ENCODE data around the gene LRRN4. TPM values are rescaled to one million over a fixed set of nuclear protein-coding genes. Genes with fewer than 3 reads are reported as not detected.
A peak's percentile ranks its signal among the peaks of the same experiment; 100 is the strongest.

Gene LRRN4
- total RNA-seq, 1 donor from 2014 or later = not detected

DNA sequence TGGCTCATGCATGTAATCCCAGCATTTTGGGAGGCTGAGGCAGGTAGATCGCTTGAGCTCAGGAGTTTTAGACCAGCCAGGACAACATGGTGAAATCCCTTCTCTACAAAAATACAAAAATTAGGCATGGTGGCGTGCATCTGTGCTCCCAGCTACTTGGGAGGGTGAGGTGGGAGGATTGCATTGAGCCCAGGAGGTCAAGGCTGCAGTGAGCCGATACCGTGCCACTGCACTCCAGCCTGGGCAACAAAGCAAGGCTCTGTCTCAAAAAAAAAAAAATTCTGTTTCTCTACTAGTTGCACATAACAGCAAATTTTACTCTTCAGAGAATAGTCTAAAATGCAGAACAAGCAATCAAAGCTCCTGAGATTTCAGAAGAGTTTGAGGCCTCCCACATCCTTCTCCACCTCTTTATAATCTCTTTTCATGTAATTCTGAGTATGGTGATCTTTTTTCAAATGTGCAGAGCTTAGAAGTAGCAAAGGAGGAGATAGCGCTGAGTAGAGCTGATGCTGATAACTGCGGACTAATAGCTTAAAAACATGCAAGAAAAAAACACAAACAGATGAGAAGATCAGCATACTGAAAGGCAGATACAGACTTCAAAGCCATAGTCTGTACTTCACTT, 23.3 kb downstream of the LRRN4 start:
- ATAC-seq = no peak

DNA sequence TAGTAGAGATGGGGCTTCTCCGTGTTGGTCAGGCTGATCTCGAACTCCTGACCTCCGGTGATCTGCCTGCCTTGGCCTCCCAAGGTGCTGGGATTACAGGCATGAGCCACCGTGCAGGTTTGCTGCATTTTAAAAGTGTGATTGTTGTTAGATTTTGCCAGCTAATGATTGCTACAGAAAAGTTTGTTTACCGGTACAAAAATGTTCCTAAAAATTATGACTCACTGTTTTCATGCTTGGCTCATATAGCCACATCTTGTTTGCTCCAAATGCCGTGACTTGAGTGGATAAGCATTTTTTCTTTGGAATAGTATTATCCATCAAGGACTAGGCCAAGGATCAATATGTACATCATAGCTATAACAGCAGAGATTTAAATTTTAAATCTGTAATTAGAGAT, 24.3 kb downstream of the LRRN4 start:
- ATAC-seq = no peak

DNA sequence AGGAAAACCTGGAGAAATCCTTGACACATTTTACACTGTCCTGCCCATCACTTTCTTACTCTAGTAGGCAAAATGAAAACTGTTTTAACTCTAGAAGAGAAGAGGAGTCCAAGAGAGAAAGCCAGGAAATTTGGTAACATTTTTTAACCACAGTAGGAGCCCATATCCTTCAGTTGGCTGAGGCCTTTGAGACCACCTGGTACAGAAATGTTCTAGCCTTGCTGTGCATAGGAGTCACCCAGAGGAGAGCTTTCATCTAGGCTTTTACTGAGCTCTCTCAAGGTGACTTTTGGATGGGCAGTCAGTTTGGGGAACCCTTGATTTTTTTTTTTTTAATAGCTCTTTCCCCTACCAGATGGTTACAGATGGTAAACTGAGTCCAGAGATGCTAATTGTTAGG, 25.0 kb downstream of the LRRN4 start:
- no peak for ATAC-seq

DNA sequence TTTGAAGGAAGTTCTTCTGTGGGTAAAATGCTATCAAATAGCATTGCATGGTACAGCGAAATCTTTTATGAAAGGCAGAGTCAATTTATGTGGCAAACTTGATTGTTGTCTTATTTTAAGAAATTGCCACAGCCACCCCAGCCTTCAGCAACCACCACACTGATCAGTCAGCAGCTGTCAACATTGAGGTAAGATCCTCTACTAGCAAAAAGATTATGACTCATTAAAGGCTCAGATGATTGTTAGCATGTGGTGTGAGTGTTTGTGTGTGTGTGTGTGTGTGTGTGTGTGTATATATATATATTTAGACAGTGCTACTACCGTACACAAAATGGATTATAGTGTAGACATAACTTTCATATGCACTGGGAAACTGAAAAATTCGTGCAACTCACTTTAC, 27.8 kb downstream of the LRRN4 start:
- ATAC-seq = no peak

DNA sequence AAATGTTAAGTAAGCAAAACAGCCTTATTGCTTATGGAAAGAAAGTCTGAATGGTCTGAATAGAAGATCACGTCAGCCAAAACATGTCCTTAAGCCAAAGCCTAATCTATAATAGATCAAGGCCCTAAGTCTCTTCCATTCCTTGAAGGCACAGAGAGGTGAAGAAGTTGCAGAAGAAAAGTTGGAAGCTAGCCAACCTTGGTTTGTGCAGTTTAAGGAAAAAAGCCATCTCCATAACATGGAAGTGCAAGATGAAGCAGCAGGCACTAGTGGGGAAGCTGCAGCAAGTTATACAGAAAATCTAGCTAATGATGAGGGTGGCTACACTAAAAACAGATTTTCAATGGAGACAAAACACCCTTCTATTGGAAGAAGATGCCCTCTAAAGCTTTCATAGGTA, 29.1 kb downstream of the LRRN4 start:
- no peak for ATAC-seq

DNA sequence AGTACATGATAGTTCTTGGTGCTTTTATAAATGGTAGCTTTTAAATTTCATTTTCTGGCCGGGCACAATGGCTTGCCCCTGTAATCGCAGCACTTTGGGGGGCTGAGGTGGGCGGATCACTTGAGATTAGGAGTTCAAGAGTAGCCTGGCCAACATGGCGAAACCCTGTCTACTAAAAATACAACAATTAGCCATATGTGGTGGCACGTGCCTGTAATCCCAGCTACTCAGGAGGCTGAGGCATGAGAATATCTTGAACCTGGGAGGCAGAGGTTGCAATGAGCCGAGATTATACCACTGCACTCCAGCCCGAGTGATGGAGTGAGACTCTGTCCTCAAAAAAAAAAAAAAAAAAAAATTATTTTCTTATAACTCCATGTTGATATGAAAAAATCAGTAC, 36.0 kb downstream of the LRRN4 start:
- no peak for ATAC-seq

DNA sequence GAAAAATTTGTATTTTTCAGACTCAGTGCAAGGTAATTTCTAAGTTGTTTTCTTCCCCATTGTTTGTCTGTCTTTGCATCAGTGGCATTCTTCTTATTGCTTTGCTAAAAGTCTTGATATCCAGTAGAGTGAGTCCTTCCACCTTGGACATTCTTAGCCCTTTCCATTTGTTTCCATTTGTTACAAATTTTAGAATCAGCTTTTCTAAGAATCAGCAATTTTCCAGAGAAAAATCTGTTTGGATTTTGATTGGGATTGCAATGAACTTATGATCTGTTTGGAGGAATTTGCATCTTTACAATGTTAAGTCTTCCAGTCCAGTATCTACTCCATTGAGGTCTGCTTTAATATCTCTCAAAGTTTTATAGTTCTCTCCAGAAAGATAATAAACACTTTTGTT, 36.4 kb downstream of the LRRN4 start:
- no peak for ATAC-seq

DNA sequence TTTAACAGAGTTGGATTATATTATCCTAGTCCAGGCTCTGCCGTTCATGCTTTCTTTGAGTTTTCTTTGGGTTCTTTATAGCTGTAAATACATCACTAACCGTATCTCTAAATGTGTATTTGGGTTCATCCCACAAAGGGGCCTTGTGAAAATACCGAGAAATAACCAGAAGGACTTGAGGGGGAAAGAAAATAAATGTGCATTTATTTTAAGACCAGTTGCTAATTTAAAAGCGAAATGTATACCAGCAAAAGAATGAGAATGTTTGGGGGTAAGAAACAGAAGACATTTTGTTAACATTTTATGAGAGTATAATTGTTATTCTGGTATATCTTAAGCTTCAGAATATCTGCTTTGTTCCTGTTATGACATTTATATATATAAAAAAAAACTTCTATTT, 38.9 kb downstream of the LRRN4 start:
- no peak for ATAC-seq

DNA sequence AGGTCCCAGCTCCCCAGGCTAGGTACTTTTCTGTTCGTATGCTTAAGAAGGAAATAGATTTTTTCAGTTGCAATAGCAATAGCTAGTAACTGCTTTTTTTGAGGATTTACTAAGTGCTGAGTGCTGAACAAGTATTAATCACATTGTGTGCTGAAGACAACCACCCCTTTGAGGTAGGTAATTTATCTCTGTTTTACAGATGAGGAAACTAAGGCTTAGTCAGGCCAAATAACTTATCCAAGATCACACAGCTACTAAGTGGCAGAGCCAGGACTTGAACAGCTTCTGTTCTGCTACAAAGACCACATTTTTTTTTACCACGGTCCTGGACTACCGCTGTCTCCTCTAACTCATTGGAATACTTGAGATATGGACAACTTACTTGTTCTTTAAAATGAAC, 39.8 kb downstream of the LRRN4 start:
- ATAC-seq = no peak

DNA sequence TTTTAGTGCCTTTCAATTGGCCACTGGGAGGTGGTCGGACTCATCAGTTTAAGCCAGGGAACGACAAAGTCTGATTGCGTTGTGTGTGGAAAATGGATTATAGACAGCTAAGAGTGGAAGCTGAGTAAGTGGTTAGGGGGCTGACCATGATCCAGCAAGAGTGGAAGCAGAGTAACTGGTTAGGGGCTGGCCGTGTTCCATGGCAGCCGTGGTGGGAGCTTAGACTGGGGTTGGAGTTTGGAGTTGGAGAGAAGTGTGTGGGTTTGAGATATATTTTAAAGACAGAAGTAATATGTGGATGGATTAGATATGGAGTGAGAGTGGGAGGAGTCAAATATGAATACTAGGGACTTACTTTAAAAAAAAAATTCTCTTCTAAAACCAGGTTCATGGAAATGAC, 41.7 kb downstream of the LRRN4 start:
- no peak for ATAC-seq

DNA sequence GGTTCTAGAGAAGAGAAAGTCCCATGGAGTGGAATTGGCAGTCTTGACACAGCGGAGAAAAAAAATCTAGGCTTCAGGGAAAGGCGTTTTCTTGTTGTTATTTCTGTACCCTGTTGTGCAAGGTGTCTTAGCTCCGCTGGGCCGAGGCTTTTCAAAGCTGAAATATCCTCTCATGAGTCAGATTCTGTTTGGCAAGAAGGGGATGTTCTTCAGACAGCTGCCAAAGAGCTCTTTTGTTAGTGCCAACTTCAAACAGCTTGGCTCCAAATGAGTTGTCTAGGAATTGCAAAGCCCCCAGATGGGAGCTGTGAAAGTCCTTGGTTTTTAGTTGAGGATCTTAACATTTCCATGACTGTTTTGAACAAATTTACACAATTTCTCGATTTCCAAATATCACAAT, 45.6 kb downstream of the LRRN4 start:
- peak; percentile 79 for ATAC-seq

DNA sequence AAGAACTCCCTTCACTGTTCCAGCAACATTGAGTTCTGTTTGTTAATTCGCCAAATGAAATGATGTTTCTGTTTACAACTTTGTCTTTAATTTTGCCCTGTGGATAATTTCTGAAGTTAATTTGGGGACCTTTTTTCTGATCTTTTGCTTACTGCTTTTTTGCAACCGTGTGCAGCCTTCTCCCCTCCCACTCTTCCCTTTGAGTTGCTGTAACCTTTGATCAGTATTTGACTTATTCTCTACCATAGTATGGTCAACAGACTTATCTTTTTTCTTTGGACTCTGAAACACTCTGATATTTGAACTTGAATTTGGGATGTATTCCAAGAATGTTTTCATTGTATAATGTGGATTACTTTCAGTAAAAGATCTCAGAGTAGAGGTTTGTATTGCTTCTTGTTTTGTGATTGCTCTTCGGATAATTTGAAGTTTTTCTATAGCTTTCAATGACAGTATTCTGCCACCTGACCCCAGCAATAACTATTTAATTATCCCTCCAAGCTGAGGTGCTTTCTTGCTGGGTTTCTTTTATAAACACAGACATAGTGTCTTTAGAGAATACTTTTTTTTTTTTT, 46.2 kb downstream of the LRRN4 start:
- ATAC-seq = no peak

DNA sequence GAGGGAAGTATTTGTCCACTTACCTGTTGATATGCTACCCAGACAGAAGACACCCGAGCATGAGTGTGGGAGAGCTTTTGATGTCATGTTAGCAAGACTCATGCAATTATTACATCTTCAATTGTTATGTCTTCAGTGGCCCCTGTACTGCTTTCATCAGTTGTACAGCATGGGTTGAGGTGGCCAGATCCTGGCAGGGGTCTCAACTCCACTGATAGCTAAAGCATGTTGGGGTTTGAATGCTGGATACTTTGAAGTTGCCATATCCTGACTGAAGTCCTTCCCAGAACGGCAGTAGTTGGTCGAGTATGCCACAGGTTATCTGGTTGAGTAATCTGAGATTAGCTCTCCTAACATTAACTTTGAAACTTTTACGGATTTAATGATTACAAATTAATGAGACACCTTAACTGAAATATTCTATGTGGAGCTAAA, 46.7 kb downstream of the LRRN4 start:
- no peak for ATAC-seq

DNA sequence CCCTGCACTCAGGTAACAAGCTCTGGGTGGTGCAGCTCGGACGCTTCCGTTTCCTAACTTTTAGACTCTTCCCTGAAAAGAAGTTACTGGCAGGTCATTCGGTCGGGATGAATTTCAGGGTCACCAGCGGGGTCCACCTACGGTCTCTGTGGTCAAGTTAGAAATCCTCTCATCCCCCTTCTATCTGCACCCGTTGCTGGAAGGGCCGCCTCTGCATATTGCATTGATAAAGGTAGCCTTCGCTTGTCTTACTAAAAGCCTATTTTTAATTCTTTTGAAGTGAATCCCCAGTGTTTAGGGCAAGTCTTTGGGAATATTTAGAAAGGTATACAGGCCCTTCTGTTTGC, 47.3 kb downstream of the LRRN4 start:
- no peak for ATAC-seq

DNA sequence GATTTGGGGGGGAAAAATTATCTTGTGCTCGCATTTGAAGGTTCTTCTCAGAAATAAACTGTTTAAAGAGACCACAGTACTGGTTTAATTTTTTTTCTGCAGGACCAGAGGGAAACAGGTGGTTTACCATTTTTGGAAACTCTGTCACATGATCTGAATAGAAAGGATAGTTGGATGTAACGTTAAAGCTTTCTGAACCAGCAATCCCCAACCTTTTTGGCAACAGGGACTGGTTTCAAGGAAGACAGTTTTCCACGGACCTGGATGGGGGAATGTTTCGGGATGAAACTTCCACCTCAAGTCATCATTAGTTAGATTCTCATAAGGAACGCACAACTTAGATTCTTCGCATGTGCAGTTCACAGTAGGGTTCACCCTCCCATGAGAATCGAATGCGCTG, 53.0 kb downstream of the LRRN4 start:
- no peak for ATAC-seq

DNA sequence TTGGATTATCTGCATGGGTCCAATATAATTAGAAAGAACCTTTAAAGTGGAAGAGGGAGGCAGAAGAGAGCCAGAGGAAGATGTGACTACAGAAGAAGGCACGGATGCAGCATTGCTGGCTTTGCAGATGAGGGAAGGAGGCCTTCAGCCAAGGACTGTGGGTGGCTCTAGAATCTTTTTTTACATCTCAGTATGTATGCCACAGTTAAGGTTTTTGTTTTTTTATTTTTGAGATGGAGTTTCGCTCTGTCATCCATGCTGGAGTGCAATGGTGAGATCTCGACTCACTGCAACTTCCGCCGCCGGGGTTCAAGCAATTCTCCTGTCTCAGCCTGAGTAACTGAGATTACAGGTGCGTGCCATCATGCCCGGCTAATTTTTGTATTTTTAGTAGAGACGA, 54.1 kb downstream of the LRRN4 start:
- ATAC-seq = no peak

DNA sequence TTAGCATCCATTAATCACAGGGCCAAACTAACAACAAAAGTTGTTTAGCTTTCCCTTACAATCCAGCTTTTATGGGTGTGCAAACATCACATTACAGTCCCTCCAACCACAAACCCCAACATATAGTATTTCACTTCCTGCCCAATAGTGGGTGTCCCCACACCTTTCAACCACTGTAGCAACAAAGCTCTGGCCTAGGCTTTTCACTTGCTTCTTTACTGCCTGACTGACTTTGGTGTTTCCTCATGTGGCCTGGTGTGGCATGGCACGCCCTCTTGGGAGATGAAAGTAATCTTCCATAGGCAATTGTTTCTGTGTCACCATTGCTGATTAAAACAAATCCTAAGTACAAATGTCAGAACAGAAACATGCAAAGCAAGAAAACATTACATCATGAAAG, 57.1 kb downstream of the LRRN4 start:
- peak; percentile 96 for ATAC-seq

DNA sequence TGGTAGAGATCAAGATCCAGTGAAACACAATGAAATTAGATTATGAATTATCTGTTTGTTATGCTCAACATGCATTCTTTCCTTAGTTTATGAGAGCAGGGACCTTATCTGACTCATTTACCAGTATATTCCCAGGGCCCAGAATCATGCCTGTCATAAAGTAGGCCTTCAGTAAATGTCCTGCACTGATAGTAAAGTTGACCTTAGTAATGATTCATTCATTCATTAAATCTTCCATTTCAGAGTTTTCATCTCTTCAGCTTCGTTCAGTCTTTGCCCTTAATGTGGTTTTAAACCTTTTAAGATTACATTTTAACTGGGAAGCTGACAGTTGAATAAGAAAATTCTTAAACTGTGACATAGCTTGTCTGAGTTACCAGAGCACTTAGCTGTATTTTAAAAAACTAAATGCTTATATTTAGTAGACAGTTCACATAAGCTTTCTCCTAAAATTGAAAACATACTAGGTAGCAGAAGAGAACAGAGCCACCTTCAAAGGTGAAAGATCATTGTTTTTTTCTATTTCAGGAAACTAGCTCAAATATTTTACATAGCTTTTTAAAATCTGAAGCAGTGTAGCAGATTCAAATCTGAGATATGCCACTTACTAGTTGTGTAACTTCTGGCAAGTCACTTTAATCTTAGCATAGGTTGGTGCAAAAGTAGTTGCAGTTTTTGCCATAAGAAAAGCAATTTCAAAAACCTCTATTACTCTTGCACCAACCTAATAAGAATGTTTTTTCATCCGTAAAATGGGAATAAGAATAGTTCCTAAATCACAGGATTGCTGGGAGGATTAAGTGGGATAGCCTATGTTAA, 62.0 kb downstream of the LRRN4 start:
- ATAC-seq = no peak

DNA sequence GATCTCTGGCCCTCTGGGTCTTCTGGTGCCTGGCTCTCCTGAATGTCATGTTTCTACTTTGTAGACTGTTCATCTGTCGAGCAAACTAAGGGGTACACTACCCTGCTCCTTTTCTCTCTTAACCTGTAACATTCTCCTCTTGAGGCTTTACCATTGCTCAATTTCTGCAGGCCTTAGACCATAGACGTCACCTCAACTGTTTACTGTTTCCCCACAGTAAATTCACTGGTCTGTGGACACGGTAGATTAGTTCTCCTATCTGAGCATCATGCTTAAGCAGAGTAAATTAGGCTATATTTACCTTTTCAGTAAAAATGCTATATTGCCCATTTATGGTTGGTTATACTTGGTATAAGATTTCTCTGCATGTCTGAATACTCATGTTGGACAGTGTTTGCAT, 62.9 kb downstream of the LRRN4 start:
- ATAC-seq = no peak

Other genes with a start within 250 kb of the LRRN4 start
- gene CHGB, start 142.6 kb downstream of the LRRN4 start, total RNA-seq = 0.12 TPM
- 12.6 TPM for gene TRMT6, start 103.5 kb downstream of the LRRN4 start, total RNA-seq
- gene MCM8, start 103.4 kb downstream of the LRRN4 start, total RNA-seq = 5.7 TPM
- gene CRLS1, start 47.9 kb downstream of the LRRN4 start, total RNA-seq = 21.4 TPM
- 34.0 TPM for gene FERMT1, start 69.0 kb upstream of the LRRN4 start, total RNA-seq

Data from esophagus mucosa (tissue), 1 donor.